Fibroblast of pulmonary artery (primary cell): ENCODE data around the gene ZFAND6.
A peak's percentile ranks its signal among the peaks of the same experiment; 100 is the strongest.

Experiments used
- DNase-seq: peaks from one replicate; pipeline ENCODE4 v3.0.0-alpha.2; 2010; ENCODE audit warnings: low read depth
- H3K4me3 ChIP-seq: replicated peaks from 2 replicates; pipeline ENCODE4 v1.5.1; 2011; ENCODE audit warnings: low read depth, mild to moderate bottlenecking, control low read depth, low read length, moderate library complexity
- CTCF ChIP-seq: IDR thresholded peaks from 2 replicates; pipeline ENCODE4 v1.5.1; 2011; ENCODE audit warnings: mild to moderate bottlenecking, control low read depth, low read length, inconsistent platforms; ENCODE audit errors: missing control alignments

ZFAND6 gene

DNA sequence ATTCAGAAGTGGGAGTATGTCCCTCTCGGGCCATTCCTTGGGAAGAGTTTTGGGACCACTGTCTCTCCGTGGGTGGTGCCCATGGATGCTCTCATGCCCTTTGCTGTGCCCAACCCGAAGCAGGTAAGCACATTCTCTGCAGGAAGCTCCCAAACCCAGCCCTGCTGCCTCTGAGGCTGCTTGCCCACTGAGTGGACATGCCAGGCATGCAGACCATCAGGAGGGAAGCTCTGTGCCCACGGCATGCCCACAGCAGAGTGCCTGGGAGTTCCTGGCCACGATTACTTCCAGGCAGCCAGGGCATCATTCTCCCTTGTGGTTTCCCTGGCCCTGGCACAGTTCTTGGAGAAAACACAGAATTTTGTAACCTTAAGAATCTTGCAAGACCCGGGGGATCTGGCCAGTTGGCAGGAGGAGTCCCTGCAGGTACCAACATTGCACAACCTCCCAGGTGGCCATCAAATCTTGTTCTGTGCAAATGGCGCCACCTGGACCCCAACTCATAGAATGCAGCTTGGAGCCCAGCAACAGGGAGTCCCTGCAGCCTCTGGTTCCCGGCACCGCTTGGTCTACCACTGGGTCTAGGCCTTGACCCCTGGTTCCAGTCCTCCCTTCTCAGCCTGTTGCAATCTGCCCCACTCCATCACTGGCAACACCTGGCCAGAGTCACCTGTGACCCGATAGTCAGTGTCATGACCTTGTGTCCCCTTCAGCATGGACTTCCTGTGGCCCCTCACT is 113.7 kb downstream of the ZFAND6 start:
- H3K4me3 ChIP-seq, result no peak overlapping the region
- TF ChIP-seq CTCF, result peak; percentile 73
- peak; percentile 68 for DNase-seq

DNA sequence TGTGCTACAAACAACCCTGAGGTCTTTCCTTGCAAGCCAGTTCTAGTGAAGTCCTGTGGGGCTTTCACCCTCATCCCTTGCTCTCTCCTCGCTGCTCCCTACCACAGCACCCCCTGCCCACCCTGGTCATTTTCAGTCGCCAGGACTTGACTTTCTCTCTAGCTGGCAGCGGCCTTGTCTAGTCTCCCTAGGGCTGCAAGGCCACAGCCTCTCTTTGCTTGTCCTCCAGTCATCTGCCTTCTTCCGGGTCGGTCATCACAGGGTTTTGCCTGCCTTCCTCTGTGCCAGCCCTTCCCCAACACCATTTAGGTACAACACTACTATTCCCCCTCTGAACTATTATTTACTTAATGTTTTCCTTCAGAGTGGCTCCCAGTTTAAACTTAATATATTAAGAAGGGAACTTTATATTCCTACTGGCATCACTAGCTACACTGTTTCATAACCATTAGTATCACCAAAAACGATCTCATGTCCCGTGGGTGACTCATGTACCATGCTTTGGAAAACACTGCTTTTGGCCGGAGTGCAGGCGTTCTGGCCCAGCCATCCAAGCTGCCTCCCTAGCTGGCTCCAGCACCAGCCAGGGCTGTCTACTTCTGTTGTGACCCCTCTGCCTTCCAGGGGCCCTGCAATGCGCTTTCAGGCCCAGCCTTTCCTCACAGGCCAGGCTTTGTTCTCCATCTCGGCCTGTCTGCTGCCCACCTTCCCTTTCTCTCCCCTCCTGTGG is 114.7 kb downstream of the ZFAND6 start:
- no peak overlapping the region for H3K4me3 ChIP-seq
- DNase-seq, result peak; percentile 86
- TF ChIP-seq CTCF, result no peak

- DNase-seq, result no peak
- TF ChIP-seq CTCF, result no peak
- no peak overlapping the region for H3K4me3 ChIP-seq
These were observed 116.0 kb downstream of the ZFAND6 start for GRCh38 chr15:80175436-80175835.

DNA sequence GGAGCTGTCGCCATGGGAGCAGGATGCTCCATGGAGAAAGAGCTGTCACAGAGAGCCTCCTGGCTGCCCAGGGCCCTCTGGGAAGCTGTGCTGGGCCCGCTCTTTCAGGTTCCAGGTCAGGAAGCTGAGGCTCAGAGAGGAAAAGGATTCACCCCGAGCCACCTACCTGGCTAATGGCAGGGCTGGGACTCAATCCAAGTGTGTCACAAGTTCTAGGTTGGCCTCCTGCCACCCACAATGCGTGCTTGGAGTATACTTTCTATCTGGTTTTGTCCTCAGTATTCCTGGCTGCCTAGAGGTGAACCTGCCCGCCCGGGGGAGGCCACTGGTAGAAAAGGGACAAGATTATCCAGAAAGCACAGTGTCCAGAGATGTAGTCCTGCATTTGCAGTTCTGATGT is 117.0 kb downstream of the ZFAND6 start:
- no peak for DNase-seq

GRCh38 chr15:80177156-80177555 is 117.7 kb downstream of the ZFAND6 start:
- no peak overlapping the region for H3K4me3 ChIP-seq
- peak; percentile 56 for DNase-seq
- TF ChIP-seq CTCF, result no peak

More for the DNA sequence above, 117.0 kb downstream of the ZFAND6 start:
- H3K4me3 ChIP-seq, result no peak overlapping the region
- no peak for TF ChIP-seq CTCF

GRCh38 chr15:80179025-80179759 is 119.7 kb downstream of the ZFAND6 start:
- DNase-seq, result peak; percentile 87
- no peak for TF ChIP-seq CTCF
- H3K4me3 ChIP-seq, result no peak overlapping the region
